B cell (primary cell): ENCODE data around the gene BAG3. TPM values are rescaled to one million over a fixed set of nuclear protein-coding genes. Genes with fewer than 3 reads are reported as not detected.

Experiments
- ATAC-seq: fragments of 200-7000 bp; cut with Tn5 transposase; one replicate; pipeline ENCODE4 v1.10.0; 2021; ENCODE audit warnings: low read depth, mild to moderate bottlenecking, moderate number of reproducible peaks, moderate library complexity
- CTCF ChIA-PET: fragments of 350-600 bp; sonication (Branson Sonifier 250); formaldehyde crosslinking; loops from one replicate; lab custom pipeline; 2021; ENCODE audit warnings: antibody characterized with exemption, inconsistent platforms; lab: Charles Lee
- POLR2A ChIA-PET: fragments of 350-600 bp; sonication (Branson Sonifier 250); formaldehyde crosslinking; loops from one replicate; lab custom pipeline; 2021; ENCODE audit warnings: antibody characterized with exemption; lab: Charles Lee
- DNase-seq: peaks from one replicate; pipeline ENCODE4 v3.0.0; 2013
- H2AFZ ChIP-seq: 2 replicates; pipeline ENCODE4 v1.6.1; 2012; ENCODE audit warnings: mild to moderate bottlenecking, low read depth, low read length; ENCODE audit not compliant: insufficient read depth, poor library complexity, severe bottlenecking
- H3K27ac ChIP-seq, 2 donors: 1 replicate in 1 of 2; 2 replicates in 1 of 2; pipeline ENCODE4 v1.5.1; 2012 to 2013; ENCODE audit warnings: low read length in 2 of 2, mild to moderate bottlenecking in 2 of 2, moderate library complexity in 1 of 2
- H3K27me3 ChIP-seq, 4 experiments: fragments of 200-600 bp in 1 of 4; sonication (generic) in 1 of 4; replicated peaks in 1 of 4; 1 replicate in 2 of 4; 2 replicates in 2 of 4; pipeline versions ENCODE4 v1.6.1 to v1.7.0; 2013 to 2016; ENCODE audit warnings: low read length in 3 of 4, mild to moderate bottlenecking in 2 of 4, mixed read lengths in 1 of 4, moderate library complexity in 1 of 4; ENCODE audit not compliant: insufficient read depth in 4 of 4, control insufficient read depth in 3 of 4; ENCODE audit errors: control extremely low read depth in 1 of 4
- H3K36me3 ChIP-seq, 2 experiments: replicated peaks in 1 of 2; 1 replicate in 1 of 2; 2 replicates in 1 of 2; pipeline versions ENCODE4 v1.6.1 to v1.7.1; 2013; ENCODE audit warnings: low read length in 1 of 2; ENCODE audit not compliant: insufficient read depth in 2 of 2, control insufficient read depth in 1 of 2; ENCODE audit errors: control extremely low read depth in 1 of 2, extremely low read depth in 1 of 2
- H3K4me1 ChIP-seq, 2 donors: fragments of 200-600 bp in 1 of 2; sonication (generic) in 1 of 2; 1 replicate in 1 of 2; 2 replicates in 1 of 2; pipeline versions ENCODE4 v1.5.1 to v1.6.1; 2013 to 2017; ENCODE audit warnings: low read length in 2 of 2; ENCODE audit not compliant: control insufficient read depth in 2 of 2, insufficient read depth in 2 of 2
- H3K4me2 ChIP-seq: replicated peaks from 2 replicates; pipeline ENCODE3; 2012; ENCODE audit warnings: mild to moderate bottlenecking, low read depth, low read length; ENCODE audit not compliant: poor library complexity, severe bottlenecking
- H3K4me3 ChIP-seq, 5 experiments: fragments of 200-600 bp in 1 of 5; sonication (generic) in 1 of 5; 1 replicate in 3 of 5; 2 replicates in 2 of 5; pipeline versions ENCODE4 v1.5.1 to v1.7.0; 2011 to 2016; ENCODE audit warnings: low read length in 4 of 5, mild to moderate bottlenecking in 4 of 5, low read depth in 2 of 5, control low read depth in 1 of 5, moderate library complexity in 1 of 5; ENCODE audit not compliant: insufficient read depth in 1 of 5; ENCODE audit errors: control extremely low read depth in 1 of 5, extremely low read depth in 1 of 5
- H3K79me2 ChIP-seq: fragments of 200-600 bp; sonication (generic); one replicate; pipeline ENCODE4 v1.6.0; 2016; ENCODE audit warnings: low read length; ENCODE audit not compliant: control insufficient read depth, insufficient read depth
- H3K9ac ChIP-seq: fragments of 200-600 bp; sonication (generic); 2 replicates; pipeline ENCODE4 v1.6.1; 2017; ENCODE audit warnings: mild to moderate bottlenecking, low read length, moderate library complexity
- H3K9me3 ChIP-seq, 3 donors: one replicate each; pipeline versions ENCODE4 v1.6.1 to v1.7.1; 2013; ENCODE audit warnings: low read length in 2 of 3; ENCODE audit not compliant: control insufficient read depth in 2 of 3, insufficient read depth in 1 of 3; ENCODE audit errors: control extremely low read depth in 1 of 3
- H4K20me1 ChIP-seq: 2 replicates; pipeline ENCODE4 v1.6.0; 2012; ENCODE audit warnings: mild to moderate bottlenecking, low read length; ENCODE audit not compliant: insufficient read depth, control insufficient read depth, poor library complexity, severe bottlenecking
- H3K27ac Mint-ChIP-seq: one replicate; pipeline ENCODE4 v1.8.0; 2021; ENCODE audit warnings: mixed read lengths
- H3K27me3 Mint-ChIP-seq: one replicate; pipeline ENCODE4 v1.8.0; 2021; ENCODE audit warnings: mixed read lengths
- H3K4me1 Mint-ChIP-seq: one replicate; pipeline ENCODE4 v1.8.0; 2021; ENCODE audit warnings: mixed read lengths
- H3K4me3 Mint-ChIP-seq: one replicate; pipeline ENCODE4 v1.8.0; 2021; ENCODE audit warnings: mixed read lengths
- H3K9me3 Mint-ChIP-seq: one replicate; pipeline ENCODE4 v1.8.0; 2022; ENCODE audit warnings: mixed read lengths; ENCODE audit not compliant: insufficient read depth
- EZH2 ChIP-seq: IDR thresholded peaks from 2 replicates; pipeline ENCODE4 v1.6.1; 2012; ENCODE audit warnings: borderline replicate concordance, low read depth, mild to moderate bottlenecking, moderate library complexity, low read length; ENCODE audit not compliant: insufficient read depth, poor library complexity, severe bottlenecking
- WGBS: methylation state at CpG from one replicate; pipeline ENCODE4 v1.1.5; 2013; ENCODE audit warnings: missing lambda C conversion rate; ENCODE audit not compliant: insufficient coverage; 5-methylcytosine and 5-hydroxymethylcytosine counted together
- intact Hi-C: fragments of 100-400 bp; cut with micrococcal nuclease; formaldehyde crosslinking; loops from one replicate; pipeline ENCODE4 v1.10.0; 2022
- polyA plus RNA-seq: library from polyadenylated mRNA; depleted of rRNA; stranded (reverse); fragments of >200 nt; gene quantifications from 2 replicates; pipeline ENCODE4 v1.2.3, GENCODE V29; 2012
- total RNA-seq, 2 donors: library from RNA; stranded (reverse); fragments of 120-200 nt in 1 of 2; gene quantifications; 1 replicate in 1 of 2; 2 replicates in 1 of 2; pipeline versions ENCODE4 v1.2.3 to v1.2.4, GENCODE V29; 2013 to 2022
- TF ChIP-seq, protein P1 (sequence below): fragments of 200-600 bp; IDR thresholded peaks from one replicate; pipeline ENCODE4 v1.8.0; 2022; ENCODE audit warnings: antibody characterized with exemption, mild to moderate bottlenecking

BAG3 gene
- total and polyA plus RNA-seq, 2 donors (not counting 1 experiment from before 2014, with no cell fraction given), result 3.9 to 7.4 TPM

DNA sequence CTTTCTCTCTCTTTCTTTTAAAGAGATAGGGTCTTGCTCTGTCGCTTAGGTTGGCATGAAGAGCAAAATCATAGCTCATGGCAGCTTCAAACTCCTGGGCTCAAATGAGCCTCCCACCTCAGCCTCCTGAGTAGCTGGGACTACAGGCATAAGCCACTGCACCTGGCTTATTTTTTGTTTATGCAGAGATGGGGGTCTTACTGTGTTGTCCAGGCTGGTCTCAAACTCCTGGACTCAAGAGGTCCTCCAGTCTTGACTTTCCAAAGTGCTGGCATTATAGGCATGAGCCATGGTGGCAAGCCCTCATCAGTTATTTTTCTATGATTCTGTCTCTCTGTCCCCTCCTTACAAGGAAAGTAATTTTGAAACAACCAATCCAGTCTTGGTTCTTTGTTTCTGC is 1.1 kb upstream of the BAG3 start:
- Histone ChIP-seq H3K27me3 (peaks cover 0 to 3% (median 0%) of the 10 kb centered on the region in 4 experiments), H3K4me3 (no peak overlapping the region), H4K20me1 (no peaks in the 10 kb centered on the region), H2AFZ (no peak overlapping the region), H3K9me3 (no peaks in the 10 kb centered on the region), H3K4me1 (peaks cover 3 to 12% of the 10 kb centered on the region in 2 donors), H3K9ac (no peak overlapping the region), H3K36me3 (no peaks in the 10 kb centered on the region), H3K4me2 (peak overlapping the region; percentile 97), H3K27ac (no peak overlapping the region), H3K79me2 (no peaks in the 10 kb centered on the region)
- no CpG with 5 or more reads among the region's 1 CpG for WGBS
- peak overlapping the region; percentile 97 for H3K4me3 Mint-ChIP-seq
- no peak for ATAC-seq
- ChIA-PET CTCF (interaction anchor here (1.0 kb wide), 1 partner anchor 37 kb away, joined by 4 read pairs; no protein-coding TSS in a partner anchor), POLR2A (no interaction called here)
- no peaks in the 10 kb centered on the region for H3K27me3 Mint-ChIP-seq
- H3K4me1 Mint-ChIP-seq, result peaks cover 17% of the 10 kb centered on the region
- no peak for DNase-seq
- no peaks in the 10 kb centered on the region for H3K9me3 Mint-ChIP-seq
- TF ChIP-seq, protein P1, sequence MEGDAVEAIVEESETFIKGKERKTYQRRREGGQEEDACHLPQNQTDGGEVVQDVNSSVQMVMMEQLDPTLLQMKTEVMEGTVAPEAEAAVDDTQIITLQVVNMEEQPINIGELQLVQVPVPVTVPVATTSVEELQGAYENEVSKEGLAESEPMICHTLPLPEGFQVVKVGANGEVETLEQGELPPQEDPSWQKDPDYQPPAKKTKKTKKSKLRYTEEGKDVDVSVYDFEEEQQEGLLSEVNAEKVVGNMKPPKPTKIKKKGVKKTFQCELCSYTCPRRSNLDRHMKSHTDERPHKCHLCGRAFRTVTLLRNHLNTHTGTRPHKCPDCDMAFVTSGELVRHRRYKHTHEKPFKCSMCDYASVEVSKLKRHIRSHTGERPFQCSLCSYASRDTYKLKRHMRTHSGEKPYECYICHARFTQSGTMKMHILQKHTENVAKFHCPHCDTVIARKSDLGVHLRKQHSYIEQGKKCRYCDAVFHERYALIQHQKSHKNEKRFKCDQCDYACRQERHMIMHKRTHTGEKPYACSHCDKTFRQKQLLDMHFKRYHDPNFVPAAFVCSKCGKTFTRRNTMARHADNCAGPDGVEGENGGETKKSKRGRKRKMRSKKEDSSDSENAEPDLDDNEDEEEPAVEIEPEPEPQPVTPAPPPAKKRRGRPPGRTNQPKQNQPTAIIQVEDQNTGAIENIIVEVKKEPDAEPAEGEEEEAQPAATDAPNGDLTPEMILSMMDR, result no peak
- TF ChIP-seq EZH2, result no peak
- H3K27ac Mint-ChIP-seq, result no peak overlapping the region
- intact Hi-C loops, result loop anchor here (2.0 to 5.0 kb wide), 4 partner anchors 37 to 548 kb away; partner anchors contain the start of genes DENND10 and PRDX3
